IMR-90 (cell line): ENCODE results near the gene KCNT2. TPM values are rescaled to one million over a fixed set of nuclear protein-coding genes. Genes with fewer than 3 reads are reported as not detected.

Experiments
- ATAC-seq: fragments of 200-7000 bp; cut with Tn5 transposase; 2 replicates; pipeline ENCODE4 v1.9.1; 2020; ENCODE audit warnings: low read depth, mild to moderate bottlenecking, moderate library complexity
- BruUV-seq: library from RNA; stranded (reverse); fragments of 400-500 nt; replicated peaks from 2 replicates; lab custom pipeline; 2021; lab: Mats Ljungman, UMichigan
- CTCF ChIA-PET: fragments of 300-600 bp; formaldehyde crosslinking; extraction: SDS; loops from one replicate; lab custom pipeline; 2021; ENCODE audit warnings: antibody characterized with exemption; lab: Yijun Ruan, JAX
- POLR2A ChIA-PET: fragments of 300-600 bp; sonication (Branson Sonifier 250); formaldehyde crosslinking; loops from one replicate; lab custom pipeline; 2022; ENCODE audit warnings: antibody characterized with exemption; ENCODE audit not compliant: unreplicated experiment; lab: Charles Lee
- DNase-seq: peaks from one replicate; pipeline ENCODE4 v3.0.0; 2013
- H2AFZ ChIP-seq: replicated peaks from 2 replicates; pipeline ENCODE3; 2013; ENCODE audit warnings: low read length, mild to moderate bottlenecking; ENCODE audit not compliant: poor library complexity
- H2AK5ac ChIP-seq: 2 replicates; pipeline ENCODE4 v1.6.1; 2013; ENCODE audit warnings: low read depth, low read length, inconsistent platforms
- H2AK9ac ChIP-seq: replicated peaks from 2 replicates; pipeline ENCODE3; 2013; ENCODE audit warnings: mild to moderate bottlenecking, low read depth, low read length, moderate library complexity; ENCODE audit not compliant: poor library complexity
- H2BK120ac ChIP-seq: 2 replicates; pipeline ENCODE4 v1.6.1; 2013; ENCODE audit warnings: low read depth, low read length, inconsistent platforms
- H2BK15ac ChIP-seq: 3 replicates; pipeline ENCODE4 v1.6.1; 2013; ENCODE audit warnings: low read depth, low read length, inconsistent platforms
- H2BK20ac ChIP-seq: 2 replicates; pipeline ENCODE4 v1.6.1; 2013; ENCODE audit warnings: low read depth, mild to moderate bottlenecking, inconsistent platforms, low read length, moderate library complexity
- H2BK5ac ChIP-seq: 2 replicates; pipeline ENCODE4 v1.6.1; 2013; ENCODE audit warnings: mild to moderate bottlenecking, low read depth, low read length, inconsistent platforms; ENCODE audit not compliant: poor library complexity, severe bottlenecking
- H3K14ac ChIP-seq: replicated peaks from 2 replicates; pipeline ENCODE4 v1.6.1; 2013; ENCODE audit warnings: low read depth, low read length, inconsistent platforms
- H3K18ac ChIP-seq: 2 replicates; pipeline ENCODE4 v1.6.1; 2013; ENCODE audit warnings: low read depth, low read length, control low read depth
- H3K23ac ChIP-seq: 2 replicates; pipeline ENCODE4 v1.6.1; 2013; ENCODE audit warnings: low read depth, low read length, inconsistent platforms
- H3K27ac ChIP-seq: 2 replicates; pipeline ENCODE4 v1.5.1; 2013; ENCODE audit warnings: mild to moderate bottlenecking, control low read depth, low read length; ENCODE audit not compliant: insufficient read depth
- H3K27me3 ChIP-seq: 2 replicates; pipeline ENCODE4 v1.6.1; 2013; ENCODE audit warnings: low read length; ENCODE audit not compliant: control insufficient read depth, insufficient read depth
- H3K36me3 ChIP-seq: 2 replicates; pipeline ENCODE4 v1.6.1; 2013; ENCODE audit warnings: low read length, mixed read lengths; ENCODE audit not compliant: control insufficient read depth, insufficient read depth
- H3K4ac ChIP-seq: 2 replicates; pipeline ENCODE4 v1.6.1; 2013; ENCODE audit warnings: low read depth, low read length, inconsistent platforms
- H3K4me1 ChIP-seq: 2 replicates; pipeline ENCODE4 v1.6.1; 2013; ENCODE audit warnings: low read length, mixed read lengths; ENCODE audit not compliant: control insufficient read depth, insufficient read depth
- H3K4me2 ChIP-seq: 2 replicates; pipeline ENCODE4 v1.6.1; 2013; ENCODE audit warnings: low read depth, mild to moderate bottlenecking, control low read depth, low read length, moderate library complexity
- H3K4me3 ChIP-seq: 2 replicates; pipeline ENCODE4 v1.5.1; 2013; ENCODE audit warnings: low read depth, mild to moderate bottlenecking, control low read depth, low read length, moderate library complexity; ENCODE audit not compliant: insufficient read depth
- H3K56ac ChIP-seq: 2 replicates; pipeline ENCODE4 v1.6.1; 2013; ENCODE audit warnings: low read length, inconsistent platforms; ENCODE audit not compliant: insufficient read depth; ENCODE audit errors: extremely low read depth
- H3K79me1 ChIP-seq, 2 experiments: 2 replicates each; pipeline ENCODE4 v1.6.1; 2013; ENCODE audit warnings: low read length in 2 of 2, inconsistent platforms in 1 of 2, low read depth in 1 of 2
- H3K9ac ChIP-seq: 2 replicates; pipeline ENCODE4 v1.6.1; 2013; ENCODE audit warnings: low read depth, low read length, control low read depth
- H3K9me1 ChIP-seq: 2 replicates; pipeline ENCODE4 v1.6.1; 2013; ENCODE audit warnings: low read length, inconsistent platforms; ENCODE audit not compliant: insufficient read depth
- H3K9me3 ChIP-seq: 2 replicates; pipeline ENCODE4 v1.6.1; 2013; ENCODE audit warnings: low read length; ENCODE audit not compliant: control insufficient read depth, insufficient read depth
- H4K20me1 ChIP-seq: 2 replicates; pipeline ENCODE4 v1.6.1; 2013; ENCODE audit warnings: low read length, inconsistent platforms; ENCODE audit not compliant: insufficient read depth
- H4K5ac ChIP-seq: 2 replicates; pipeline ENCODE4 v1.6.1; 2013; ENCODE audit warnings: mild to moderate bottlenecking, low read depth, low read length, control low read depth
- H4K8ac ChIP-seq, 2 experiments: 2 replicates each; pipeline ENCODE4 v1.6.1; 2013; ENCODE audit warnings: low read depth in 2 of 2, low read length in 2 of 2, control low read depth in 1 of 2, inconsistent platforms in 1 of 2
- H4K91ac ChIP-seq: 2 replicates; pipeline ENCODE4 v1.6.1; 2013; ENCODE audit warnings: low read depth, low read length, inconsistent platforms; ENCODE audit not compliant: insufficient read depth
- CEBPB ChIP-seq: IDR thresholded peaks from 2 replicates; pipeline ENCODE4 v1.6.1; 2012; ENCODE audit warnings: low read depth, low read length, improper control_type of control experiment
- CTCF ChIP-seq: conservative IDR thresholded peaks from 2 replicates; pipeline ENCODE4 v1.5.1; 2012; ENCODE audit warnings: mild to moderate bottlenecking, low read depth, low read length, improper control_type of control experiment
- ELK1 ChIP-seq: fragments of 150-350 bp; IDR thresholded peaks from 2 replicates; pipeline ENCODE4 v1.6.1; 2016; ENCODE audit warnings: low read depth, mild to moderate bottlenecking, low read length, moderate library complexity, borderline replicate concordance
- WGBS, 2 experiments: methylation state at CpG; one replicate each; pipeline versions ENCODE4 v1.1.5 to v1.1.7; 2013; ENCODE audit warnings: missing lambda C conversion rate in 2 of 2; ENCODE audit not compliant: insufficient read length in 1 of 2; ENCODE audit errors: extremely low coverage in 2 of 2; 5-methylcytosine and 5-hydroxymethylcytosine counted together
- dilution Hi-C: fragments of 300-500 bp; cut with HindIII; formaldehyde crosslinking; loops from one replicate; pipeline ENCODE4 v1.14.3; 2018; ENCODE audit warnings: low sequenced_read_pairs; ENCODE audit not compliant: unreplicated experiment
- in situ Hi-C: fragments of 300-500 bp; cut with MboI; formaldehyde crosslinking; loops from 3 replicates; pipeline ENCODE4 v1.14.3; 2019; ENCODE audit warnings: low sequenced_read_pairs, inconsistent platforms, mixed read lengths
- intact Hi-C: fragments of 100-400 bp; cut with micrococcal nuclease; formaldehyde crosslinking; loops from 2 replicates; pipeline ENCODE4 v1.10.0; 2022
- polyA plus RNA-seq, 3 experiments: library from polyadenylated mRNA; depleted of rRNA; stranded (reverse); fragments of >200 nt; gene quantifications; 2 replicates each; pipeline ENCODE4 v1.2.3, GENCODE V29; 2012; ENCODE audit warnings: low replicate concordance in 1 of 3
- total RNA-seq: library from RNA; depleted of rRNA; stranded (reverse); fragments of >200 nt; gene quantifications from 2 replicates; pipeline ENCODE4 v1.2.3, GENCODE V29; 2012

Gene KCNT2
- total and polyA plus RNA-seq, 2 of the 4 experiments (the other 2 are of a cell fraction) = 0.22 to 0.72 TPM

- no peak overlapping the region for H3K9ac ChIP-seq
- intact Hi-C loops = no loop called here
- no peak overlapping the region for H2BK20ac ChIP-seq
- no peak overlapping the region for H2AK5ac ChIP-seq
- no peak overlapping the region for H4K8ac ChIP-seq
- H3K27me3 ChIP-seq = no peaks in the 10 kb centered on the region
- no peak overlapping the region for H4K91ac ChIP-seq
- no peak overlapping the region for H3K4me3 ChIP-seq
- no peak overlapping the region for H3K18ac ChIP-seq
- H2BK5ac ChIP-seq = no peak overlapping the region
- H3K23ac ChIP-seq = no peak overlapping the region
- BruUV-seq = no TSS peak
- H3K4me2 ChIP-seq = no peak overlapping the region
- H4K20me1 ChIP-seq = no peaks in the 10 kb centered on the region
- ChIA-PET POLR2A (no interaction called here), CTCF (interaction anchor here (1.2 kb wide), 1 partner anchor 12 kb away, joined by 3 read pairs; no protein-coding TSS in a partner anchor)
- ATAC-seq (no peak), DNase-seq (no peak)
- no peak for TF ChIP-seq CTCF
- TF ChIP-seq ELK1 = no peak
- no peak for TF ChIP-seq CEBPB
- H3K9me3 ChIP-seq = no peaks in the 10 kb centered on the region
- no peak overlapping the region for H2BK120ac ChIP-seq
- H2AFZ ChIP-seq = no peak overlapping the region
- no peak overlapping the region for H2BK15ac ChIP-seq
- no peaks in the 10 kb centered on the region for H3K4me1 ChIP-seq
- no peak overlapping the region for H2AK9ac ChIP-seq
- H3K14ac ChIP-seq = no peak overlapping the region
- no peak overlapping the region for H4K5ac ChIP-seq
- in situ Hi-C loops = no loop called here
- H3K4ac ChIP-seq = no peak overlapping the region
- no peaks in the 10 kb centered on the region for H3K79me1 ChIP-seq
- 80% methylated on average over 1 of the region's 3 CpGs; no CpG with 5 or more reads in 1 of the 2 experiments for WGBS, 2 experiments
- no peaks in the 10 kb centered on the region for H3K9me1 ChIP-seq
- H3K56ac ChIP-seq = no peak overlapping the region
- dilution Hi-C loops = no loop called here
- no peaks in the 10 kb centered on the region for H3K36me3 ChIP-seq
- H3K27ac ChIP-seq = no peak overlapping the region
Measured at GRCh38 chr1:196611873-196612272, 3.6 kb upstream of the KCNT2 start.
